Measurements from ENCODE around the gene PHC2. TPM values are rescaled to one million over a fixed set of nuclear protein-coding genes. Genes with fewer than 3 reads are reported as not detected.

PHC2 gene
- total and polyA plus RNA-seq, 9 of the 15 experiments (the other 6 are each of a cell fraction or from before 2014, with no cell fraction given) = 3.1 to 67.6 (median 34.6) TPM

DNA sequence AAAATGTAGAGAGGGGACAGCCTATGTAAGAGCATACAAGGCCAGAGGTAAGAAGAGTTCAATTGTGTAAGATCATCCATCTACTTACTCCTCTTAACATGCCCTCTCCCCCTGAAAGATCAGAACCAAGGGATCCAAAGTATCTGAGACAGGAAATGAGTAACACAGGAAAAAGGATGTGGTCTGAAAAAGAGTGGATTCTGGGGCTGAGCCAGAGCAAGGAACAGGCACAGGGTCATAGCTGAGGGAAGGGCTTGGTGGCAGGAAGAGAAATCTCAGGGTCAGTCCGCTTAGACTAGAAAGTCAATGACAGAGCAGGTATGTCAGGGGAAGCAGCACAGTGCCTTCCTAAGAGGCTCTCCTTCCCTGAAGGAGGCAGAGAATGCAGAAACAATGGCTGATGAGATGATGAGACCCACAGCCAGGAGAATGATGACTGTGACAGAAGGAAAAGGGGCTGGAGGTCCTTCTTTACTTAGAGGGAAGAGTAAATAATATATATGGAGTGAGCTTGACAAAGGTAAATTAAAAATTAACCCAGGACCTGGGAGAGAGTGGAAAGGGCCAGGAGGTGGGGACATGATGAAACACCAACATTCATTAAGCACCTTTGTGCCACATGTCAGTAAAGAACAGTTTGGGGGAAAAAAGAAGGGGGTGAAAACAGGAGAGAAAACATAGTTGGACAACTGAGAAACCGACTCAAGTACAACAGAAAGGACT lies 83.8 kb downstream of the PHC2 start:
- no peak for FAIRE-seq
- DNase-seq (ENCODE audit: extremely low read depth in 1 of 4, low spot score in 3 of 4) = peak in 2 of 4 experiments; percentile 36 to 61
- H3K27me3 ChIP-seq (ENCODE audit: control insufficient read depth in 2 of 2, insufficient read depth in 2 of 2, low read length in 2 of 2) = no peaks in the 10 kb centered on the region
- ChIA-PET POLR2A (interaction anchor here (1.2 to 1.8 kb wide), 2 partner anchors 8 to 11 kb away, joined by 5 to 13 read pairs; no protein-coding TSS in a partner anchor), CTCF (ENCODE audit: low intra/inter-chr PET ratio) (no interaction called here)
- BruUV-seq (replicated peaks) = no TSS peak
- H4K20me1 ChIP-seq (replicated peaks; ENCODE audit: control insufficient read depth, insufficient read depth, low read length) = peaks cover 26% of the 10 kb centered on the region
- peak overlapping the region; percentile 79 for H3K4me2 ChIP-seq (ENCODE audit: insufficient read depth, low read length)
- peak overlapping the region; percentile 21 to 49; a peak in 1 of 4 replicates for H3K9ac ChIP-seq (ENCODE audit: insufficient read depth in 1 of 2, low read depth in 2 of 2, low read length in 2 of 2)
- intact Hi-C loops (cut with micrococcal nuclease) (no loop called here), in situ Hi-C loops (cut with MboI) (no loop called here)
- H3K9me1 ChIP-seq (ENCODE audit: control insufficient read depth, insufficient read depth, low read length) = peaks cover 7% of the 10 kb centered on the region
- WGBS (ENCODE audit: insufficient coverage, low coverage, missing lambda C conversion rate) = 33% methylated on average over 2 of the region's 2 CpGs
- H3K36me3 ChIP-seq (ENCODE audit: control insufficient read depth, insufficient read depth, low read length) = peaks cover 39% of the 10 kb centered on the region; the same call in 2 of the 3 replicates
- H2AFZ ChIP-seq (ENCODE audit: low read depth, low read length) = no peak overlapping the region
- H3K79me2 ChIP-seq (ENCODE audit: control insufficient read depth, insufficient read depth, low read length) = peaks cover 74% of the 10 kb centered on the region
- peak overlapping the region; percentile 3; the same call in 1 of the 3 replicates for H3K27ac ChIP-seq (ENCODE audit: extremely low read depth, low read depth, low read length)
- ATAC-seq = 0 out of 3 replicates have a peak, but pooled peaks have one; percentile 1
- peaks cover 35% of the 10 kb centered on the region in 2 experiments for H3K4me1 ChIP-seq (replicated peaks in 1 of 2; ENCODE audit: control insufficient read depth in 2 of 2, insufficient read depth in 2 of 2, low read length in 2 of 2)
- no peaks in the 10 kb centered on the region for H3K9me3 ChIP-seq (replicated peaks; ENCODE audit: control insufficient read depth, insufficient read depth, low read depth, low read length)
- peak overlapping the region; percentile 71; the same call in 1 of the 2 replicates for H3K4me3 ChIP-seq
- TF ChIP-seq ERF (CRISPR knock-in tag; IDR thresholded peaks at IDR 0.05) = no peak
- TF ChIP-seq SOX6 (IDR thresholded peaks at IDR 0.05) = no peak
- TF ChIP-seq, protein P1, sequence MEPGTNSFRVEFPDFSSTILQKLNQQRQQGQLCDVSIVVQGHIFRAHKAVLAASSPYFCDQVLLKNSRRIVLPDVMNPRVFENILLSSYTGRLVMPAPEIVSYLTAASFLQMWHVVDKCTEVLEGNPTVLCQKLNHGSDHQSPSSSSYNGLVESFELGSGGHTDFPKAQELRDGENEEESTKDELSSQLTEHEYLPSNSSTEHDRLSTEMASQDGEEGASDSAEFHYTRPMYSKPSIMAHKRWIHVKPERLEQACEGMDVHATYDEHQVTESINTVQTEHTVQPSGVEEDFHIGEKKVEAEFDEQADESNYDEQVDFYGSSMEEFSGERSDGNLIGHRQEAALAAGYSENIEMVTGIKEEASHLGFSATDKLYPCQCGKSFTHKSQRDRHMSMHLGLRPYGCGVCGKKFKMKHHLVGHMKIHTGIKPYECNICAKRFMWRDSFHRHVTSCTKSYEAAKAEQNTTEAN (CRISPR knock-in tag; IDR thresholded peaks at IDR 0.05) = no peak
- no peak for TF ChIP-seq RFX5 (IDR thresholded peaks at IDR 0.05; ENCODE audit: low read depth, low read length)
- TF ChIP-seq NFE2L1 (tag; IDR thresholded peaks at IDR 0.05; ENCODE audit: borderline replicate concordance, low read depth) = no peak
- TF ChIP-seq NCOA4 (IDR thresholded peaks at IDR 0.05; ENCODE audit: partially characterized antibody) = no peak
- TF ChIP-seq, protein P2, sequence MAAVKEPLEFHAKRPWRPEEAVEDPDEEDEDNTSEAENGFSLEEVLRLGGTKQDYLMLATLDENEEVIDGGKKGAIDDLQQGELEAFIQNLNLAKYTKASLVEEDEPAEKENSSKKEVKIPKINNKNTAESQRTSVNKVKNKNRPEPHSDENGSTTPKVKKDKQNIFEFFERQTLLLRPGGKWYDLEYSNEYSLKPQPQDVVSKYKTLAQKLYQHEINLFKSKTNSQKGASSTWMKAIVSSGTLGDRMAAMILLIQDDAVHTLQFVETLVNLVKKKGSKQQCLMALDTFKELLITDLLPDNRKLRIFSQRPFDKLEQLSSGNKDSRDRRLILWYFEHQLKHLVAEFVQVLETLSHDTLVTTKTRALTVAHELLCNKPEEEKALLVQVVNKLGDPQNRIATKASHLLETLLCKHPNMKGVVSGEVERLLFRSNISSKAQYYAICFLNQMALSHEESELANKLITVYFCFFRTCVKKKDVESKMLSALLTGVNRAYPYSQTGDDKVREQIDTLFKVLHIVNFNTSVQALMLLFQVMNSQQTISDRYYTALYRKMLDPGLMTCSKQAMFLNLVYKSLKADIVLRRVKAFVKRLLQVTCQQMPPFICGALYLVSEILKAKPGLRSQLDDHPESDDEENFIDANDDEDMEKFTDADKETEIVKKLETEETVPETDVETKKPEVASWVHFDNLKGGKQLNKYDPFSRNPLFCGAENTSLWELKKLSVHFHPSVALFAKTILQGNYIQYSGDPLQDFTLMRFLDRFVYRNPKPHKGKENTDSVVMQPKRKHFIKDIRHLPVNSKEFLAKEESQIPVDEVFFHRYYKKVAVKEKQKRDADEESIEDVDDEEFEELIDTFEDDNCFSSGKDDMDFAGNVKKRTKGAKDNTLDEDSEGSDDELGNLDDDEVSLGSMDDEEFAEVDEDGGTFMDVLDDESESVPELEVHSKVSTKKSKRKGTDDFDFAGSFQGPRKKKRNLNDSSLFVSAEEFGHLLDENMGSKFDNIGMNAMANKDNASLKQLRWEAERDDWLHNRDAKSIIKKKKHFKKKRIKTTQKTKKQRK (IDR thresholded peaks at IDR 0.05; ENCODE audit: borderline replicate concordance, low read depth, low read length) = no peak
- TF ChIP-seq GABPA (tag; conservative IDR thresholded peaks at IDR 0.05; ENCODE audit: low read depth) = peak; percentile 78
- TF ChIP-seq NR2F6 (CRISPR knock-in tag; IDR thresholded peaks at IDR 0.05) = no peak
- no peak for TF ChIP-seq ZKSCAN3 (CRISPR knock-in tag; IDR thresholded peaks at IDR 0.05)
- TF ChIP-seq ZNF79 (CRISPR knock-in tag; IDR thresholded peaks at IDR 0.05; ENCODE audit: low read depth) = no peak
- no peak for TF ChIP-seq TCF7L2 (IDR thresholded peaks at IDR 0.05; ENCODE audit: low read depth, low read length)
- TF ChIP-seq NR2C2 (CRISPR knock-in tag; IDR thresholded peaks at IDR 0.05) = no peak
- TF ChIP-seq NR2C2 (tag; IDR thresholded peaks at IDR 0.05) = peak; percentile 84; the same call in 1 of the 2 replicates
- TF ChIP-seq TAF15 (IDR thresholded peaks at IDR 0.05; ENCODE audit: low read depth, low read length) = no peak
- no peak for TF ChIP-seq ADNP (tag; IDR thresholded peaks at IDR 0.05)
- no peak for TF ChIP-seq RHOXF2B (CRISPR knock-in tag; conservative IDR thresholded peaks at IDR 0.05)

Data from K562 (cell line).